GM04503 (cell line): Measurements from ENCODE around the gene RECK.

Experiments used
- DNase-seq: peaks from one replicate; pipeline ENCODE4 v3.0.0-alpha.2; 2012; ENCODE audit warnings: low read depth

Gene RECK

DNA sequence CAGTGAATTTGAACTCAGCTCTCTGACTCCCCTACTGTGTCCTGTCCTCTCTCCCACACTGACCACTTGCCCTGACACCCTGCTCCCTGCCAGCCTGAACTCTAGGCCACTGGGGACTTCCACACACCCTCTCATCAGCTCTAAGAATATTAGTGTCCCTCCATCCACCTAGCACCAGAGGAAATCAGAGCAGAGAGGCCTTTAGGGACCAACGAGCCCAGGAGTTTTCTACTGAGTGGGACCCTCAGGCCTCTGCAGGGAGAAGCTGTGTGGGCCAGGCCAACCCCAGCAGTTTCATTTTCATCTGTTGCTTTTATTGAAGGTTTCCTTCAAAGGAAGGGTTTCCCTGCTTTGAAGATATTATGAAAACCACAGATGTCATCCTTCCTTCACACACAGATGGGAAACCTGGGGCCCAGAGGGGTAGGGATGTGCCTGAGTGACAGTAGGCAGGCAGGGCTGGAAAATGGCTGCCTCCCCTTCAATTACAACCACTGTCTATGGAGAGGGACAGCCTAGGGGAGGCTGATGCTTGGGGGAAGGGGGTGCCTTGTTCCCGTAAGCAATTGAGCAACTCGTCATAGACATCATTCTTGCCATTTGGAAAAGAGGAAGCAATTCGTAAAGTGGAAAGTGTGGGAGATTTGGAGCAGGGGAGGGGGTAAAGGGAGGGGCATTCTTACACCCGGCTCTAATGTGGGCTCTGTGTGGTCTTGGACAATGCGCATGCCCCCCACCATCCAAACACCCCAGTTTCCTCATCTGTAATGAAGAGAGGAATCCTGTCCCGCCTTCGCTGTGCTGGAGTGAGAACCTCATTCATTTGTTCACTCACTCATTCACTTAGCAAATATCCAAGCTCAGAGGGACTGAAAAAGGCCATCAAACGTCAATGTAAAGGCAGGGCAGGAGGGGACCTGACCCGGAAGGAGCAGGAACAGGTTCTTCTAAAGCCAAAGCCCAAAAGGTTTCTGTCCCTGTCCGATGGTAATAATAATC lies 103.7 kb downstream of the RECK start:
- DNase-seq: no peak

DNA sequence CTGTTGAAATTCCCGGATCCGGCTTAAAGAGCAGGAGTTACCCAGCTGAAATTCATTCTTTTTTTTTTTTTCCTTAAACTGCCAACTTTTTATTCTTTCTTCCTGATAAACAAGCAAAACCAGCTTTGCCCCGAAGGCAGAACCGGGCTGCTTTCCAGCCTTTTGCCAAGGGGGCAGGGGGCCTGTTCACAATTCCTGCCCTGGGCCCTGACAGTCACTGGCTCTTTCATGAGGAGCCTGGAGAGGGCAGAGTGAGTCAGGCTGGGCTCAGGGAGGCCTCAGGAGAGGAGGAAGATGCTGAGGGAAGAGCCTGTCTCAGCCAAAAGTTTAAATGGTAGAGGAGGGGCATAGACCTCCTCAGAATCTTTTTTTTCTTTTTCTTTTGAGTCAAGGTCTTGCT lies 104.6 kb downstream of the RECK start:
- DNase-seq: no peak

DNA sequence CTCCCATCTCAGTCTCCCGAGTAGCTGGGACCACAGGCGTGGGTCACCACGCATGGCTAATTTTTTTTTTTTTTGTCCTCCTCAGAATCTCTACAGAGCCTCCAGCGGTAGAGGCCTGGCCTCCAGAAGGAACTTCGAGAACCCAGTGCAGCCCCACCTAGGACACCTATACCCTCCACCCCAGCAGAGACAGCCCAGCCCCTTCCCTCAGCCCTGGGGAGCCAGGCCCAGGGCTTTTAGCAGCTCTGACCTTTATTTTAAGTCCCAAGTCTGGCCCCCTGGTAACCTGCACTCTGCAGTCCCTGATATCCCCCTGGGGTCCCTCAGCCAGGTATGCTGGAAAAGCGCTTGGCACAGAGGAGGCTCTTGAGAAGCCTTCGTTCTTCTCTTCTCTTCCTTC lies 105.0 kb downstream of the RECK start:
- no peak for DNase-seq

DNA sequence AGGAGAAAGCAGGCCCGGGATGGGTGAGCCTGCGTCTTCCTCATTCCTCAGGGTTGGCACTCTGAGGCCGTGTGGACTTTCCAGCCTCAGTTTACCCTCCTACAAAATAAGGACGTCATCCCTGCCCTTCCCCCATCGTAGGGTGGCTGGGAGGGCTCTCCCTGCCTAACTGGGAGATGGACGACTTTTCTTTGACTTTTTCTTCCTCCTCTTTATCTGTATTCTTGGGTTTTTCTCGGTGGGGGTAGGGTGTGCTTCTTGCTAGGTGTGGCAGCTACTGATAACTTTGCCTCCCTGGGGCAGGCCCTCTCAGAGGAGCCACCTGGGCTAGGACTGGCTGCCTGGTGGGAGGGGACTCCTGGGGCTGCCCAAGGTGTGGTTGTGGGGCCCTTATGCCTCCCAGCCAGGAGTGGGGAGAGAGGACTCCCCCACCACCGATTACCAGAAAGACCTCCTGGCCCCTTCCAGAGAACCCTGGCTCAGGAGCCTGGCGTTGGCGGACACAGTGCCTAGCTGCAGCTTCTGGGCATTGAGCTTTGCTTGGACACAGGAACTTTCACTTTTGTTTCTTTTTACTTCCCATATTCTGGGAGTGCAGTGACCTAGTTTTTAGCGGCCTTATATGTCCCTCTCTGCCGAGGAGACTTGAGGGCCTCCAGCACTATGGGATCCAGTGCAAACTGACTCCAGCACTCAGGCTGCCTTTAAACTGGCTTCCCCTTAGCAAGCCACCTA lies 106.0 kb downstream of the RECK start:
- no peak for DNase-seq

DNA sequence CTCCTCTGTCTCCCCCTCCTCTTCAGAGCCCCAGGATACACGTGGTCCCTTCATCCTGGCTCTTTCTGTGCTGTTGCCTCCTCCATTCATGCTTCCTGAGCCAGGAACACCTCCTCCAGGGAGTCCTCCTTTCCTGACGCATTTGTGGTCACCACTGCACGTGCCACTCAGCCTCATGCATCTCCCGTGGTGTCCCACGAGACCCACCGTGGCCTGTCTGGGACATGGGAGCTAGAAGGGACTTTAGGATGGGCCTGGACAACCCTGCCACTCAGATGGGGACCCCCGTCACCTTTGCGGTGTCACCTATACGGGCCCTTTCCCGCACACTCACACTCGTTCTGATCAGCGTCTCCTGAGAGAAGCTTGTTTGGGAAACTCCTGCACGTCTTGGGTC lies 106.5 kb downstream of the RECK start:
- no peak for DNase-seq

DNA sequence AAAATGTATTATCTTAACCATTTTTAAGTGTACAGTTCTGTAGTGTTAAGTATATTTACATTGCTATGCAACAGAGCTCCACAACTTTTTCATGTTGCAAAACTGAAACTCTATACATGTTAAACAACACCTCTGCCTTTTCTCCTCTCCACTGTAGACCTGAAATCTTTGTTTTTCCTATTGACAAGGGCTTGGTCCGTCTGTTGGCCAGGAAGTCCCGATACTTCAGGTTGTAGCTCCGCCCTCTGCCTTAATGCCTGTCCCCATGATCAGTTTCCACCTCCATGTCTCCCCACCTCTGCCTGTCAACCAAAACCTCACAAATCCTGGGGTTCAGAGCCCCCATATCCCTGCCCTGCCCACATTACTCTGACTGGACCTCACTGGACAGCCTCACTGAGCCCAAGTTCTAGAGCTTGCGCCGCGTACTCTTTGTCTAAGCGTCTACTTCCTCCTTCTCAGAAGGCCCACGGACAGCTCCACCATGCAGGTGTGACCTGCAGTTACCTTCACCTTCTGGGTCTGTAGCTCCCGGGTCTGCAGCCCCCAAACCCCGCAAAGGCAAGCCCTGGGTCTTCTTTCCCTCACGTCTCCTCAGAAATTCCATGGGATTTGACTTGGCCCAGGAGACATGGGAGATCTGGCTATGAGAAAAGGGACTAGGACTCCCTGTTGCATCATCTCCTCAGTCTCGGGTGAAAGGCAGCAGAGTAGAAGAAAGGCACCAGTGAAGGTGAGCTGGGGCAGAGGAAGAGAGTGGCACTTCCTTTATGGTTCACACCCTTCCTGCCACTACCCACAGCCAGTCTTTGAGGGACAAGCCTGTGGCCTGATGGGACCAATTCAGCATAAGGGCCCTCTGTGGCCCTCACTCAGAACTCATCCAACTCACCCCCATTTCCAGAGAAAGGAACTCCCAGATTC lies 107.9 kb downstream of the RECK start:
- DNase-seq: no peak

DNA sequence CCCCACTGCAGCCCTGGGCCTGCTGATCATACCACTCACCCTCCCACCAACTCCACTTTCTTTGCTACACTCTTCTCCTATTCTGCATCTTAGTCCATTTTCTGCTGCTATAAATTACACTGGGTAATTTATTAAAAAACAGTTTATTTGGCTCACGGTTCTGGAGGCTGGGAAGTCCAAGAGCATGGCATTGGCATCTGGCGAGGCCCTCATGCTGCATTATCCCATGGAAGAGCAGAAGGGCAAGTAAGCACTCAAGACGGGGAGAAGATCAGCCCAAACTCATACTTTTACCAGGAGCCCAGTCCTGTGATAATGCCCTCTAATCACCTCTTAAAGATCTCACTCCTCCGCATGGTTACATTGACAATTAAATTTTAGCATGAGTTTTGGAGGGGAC lies 109.3 kb downstream of the RECK start:
- no peak for DNase-seq

DNA sequence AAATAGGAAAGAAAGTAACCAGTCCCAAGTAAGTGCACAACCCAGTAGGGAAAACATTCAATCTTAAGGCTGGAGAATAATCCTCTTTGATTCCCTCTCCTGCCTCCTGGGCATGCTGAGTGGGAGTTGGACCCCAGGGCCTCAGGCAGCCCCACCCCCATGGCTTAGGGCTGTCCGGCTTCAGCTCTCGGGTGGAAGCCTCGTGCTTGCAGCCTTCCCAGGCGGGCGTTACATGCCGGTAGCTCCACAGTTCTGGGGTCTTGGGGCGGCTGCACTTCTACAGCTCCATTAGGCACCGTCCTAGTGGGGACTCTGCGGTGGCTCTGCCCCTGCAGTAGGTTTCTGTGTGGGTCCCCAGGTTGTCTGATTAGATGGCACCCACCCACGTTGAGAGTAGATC lies 109.9 kb downstream of the RECK start:
- DNase-seq: no peak

DNA sequence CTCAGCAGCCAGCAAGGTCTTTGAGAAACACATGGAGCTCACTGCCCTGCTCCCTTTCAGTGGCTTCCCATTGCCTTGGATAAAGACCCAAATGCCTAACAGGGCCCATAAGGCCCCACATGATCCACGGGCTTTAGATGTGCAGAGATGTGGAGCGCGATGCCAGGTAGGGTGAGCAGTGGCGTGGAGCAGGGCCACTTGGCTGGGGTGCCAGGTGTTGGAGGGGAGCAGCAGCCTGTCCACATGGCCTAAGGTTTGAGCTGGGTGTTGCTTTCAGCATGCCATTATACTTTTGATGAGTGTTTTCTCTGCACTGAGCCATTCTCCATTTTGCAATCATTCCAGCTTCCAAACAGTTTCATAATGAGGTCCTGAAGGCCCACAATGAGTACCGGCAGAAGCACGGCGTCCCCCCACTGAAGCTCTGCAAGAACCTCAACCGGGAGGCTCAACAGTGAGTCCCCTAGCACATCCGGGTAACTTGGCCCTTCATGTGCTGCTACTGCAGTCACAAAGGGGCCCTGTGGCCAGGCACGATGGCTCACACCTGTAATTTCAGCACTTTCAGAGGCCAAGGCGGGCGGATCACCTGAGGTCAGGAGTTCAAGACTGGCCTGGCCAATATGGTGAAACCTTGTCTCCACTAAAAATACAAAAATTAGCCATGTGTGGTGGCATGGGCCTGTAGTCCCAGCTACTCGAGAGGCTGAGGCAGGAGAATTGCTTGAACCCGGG lies 110.9 kb downstream of the RECK start:
- DNase-seq: no peak

DNA sequence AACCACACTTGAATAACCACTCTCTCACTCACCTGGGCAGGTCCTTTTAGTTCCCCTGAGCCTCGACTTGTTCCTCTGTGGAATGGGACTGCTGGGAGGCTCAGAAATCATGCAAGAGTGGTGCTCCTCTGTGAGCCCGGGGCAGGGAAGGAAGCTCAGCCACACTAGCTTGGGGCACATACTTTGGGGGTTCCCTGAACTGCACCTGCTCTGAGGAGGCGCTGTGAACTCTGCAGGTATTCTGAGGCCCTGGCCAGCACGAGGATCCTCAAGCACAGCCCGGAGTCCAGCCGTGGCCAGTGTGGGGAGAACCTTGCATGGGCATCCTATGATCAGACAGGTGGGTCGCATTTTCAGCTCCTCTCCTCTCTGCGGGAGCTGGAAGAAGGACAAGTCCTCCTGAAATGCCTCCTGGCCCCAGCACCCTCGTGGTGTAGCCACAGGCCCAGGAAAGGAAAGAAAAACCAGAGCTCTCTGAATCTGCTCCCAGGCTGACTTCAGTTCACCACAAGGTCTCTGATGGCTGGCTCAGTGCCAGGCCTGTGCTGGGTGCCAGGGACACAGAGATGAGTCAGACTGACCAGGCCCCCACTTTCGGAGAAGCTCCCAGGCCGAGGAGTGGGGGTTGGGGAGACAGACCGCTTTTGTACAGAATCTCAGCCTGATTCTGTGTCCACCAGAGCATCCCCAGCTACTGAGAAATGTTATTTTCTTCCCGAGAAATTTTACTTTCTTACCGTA lies 111.8 kb downstream of the RECK start:
- peak; percentile 85 for DNase-seq

DNA sequence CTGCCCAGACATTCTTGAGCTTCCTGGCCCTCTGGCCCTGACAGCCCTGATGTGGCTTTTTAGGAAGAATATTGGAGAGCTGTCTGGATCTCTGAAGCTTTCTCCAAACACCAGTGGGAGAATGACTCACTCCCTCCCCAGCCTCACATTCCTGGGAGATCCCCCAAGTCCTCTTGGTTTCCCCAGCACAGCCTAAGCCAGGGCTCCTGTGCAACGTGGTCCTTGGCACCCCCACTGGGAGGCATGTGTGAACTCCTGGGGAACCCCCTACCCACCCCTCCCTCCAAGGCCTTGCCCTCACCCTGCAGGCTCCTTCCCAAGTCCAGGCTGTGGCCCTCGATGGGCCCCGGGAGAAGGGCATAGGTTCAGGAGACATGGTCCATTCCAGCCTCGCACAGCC lies 112.5 kb downstream of the RECK start:
- no peak for DNase-seq

DNA sequence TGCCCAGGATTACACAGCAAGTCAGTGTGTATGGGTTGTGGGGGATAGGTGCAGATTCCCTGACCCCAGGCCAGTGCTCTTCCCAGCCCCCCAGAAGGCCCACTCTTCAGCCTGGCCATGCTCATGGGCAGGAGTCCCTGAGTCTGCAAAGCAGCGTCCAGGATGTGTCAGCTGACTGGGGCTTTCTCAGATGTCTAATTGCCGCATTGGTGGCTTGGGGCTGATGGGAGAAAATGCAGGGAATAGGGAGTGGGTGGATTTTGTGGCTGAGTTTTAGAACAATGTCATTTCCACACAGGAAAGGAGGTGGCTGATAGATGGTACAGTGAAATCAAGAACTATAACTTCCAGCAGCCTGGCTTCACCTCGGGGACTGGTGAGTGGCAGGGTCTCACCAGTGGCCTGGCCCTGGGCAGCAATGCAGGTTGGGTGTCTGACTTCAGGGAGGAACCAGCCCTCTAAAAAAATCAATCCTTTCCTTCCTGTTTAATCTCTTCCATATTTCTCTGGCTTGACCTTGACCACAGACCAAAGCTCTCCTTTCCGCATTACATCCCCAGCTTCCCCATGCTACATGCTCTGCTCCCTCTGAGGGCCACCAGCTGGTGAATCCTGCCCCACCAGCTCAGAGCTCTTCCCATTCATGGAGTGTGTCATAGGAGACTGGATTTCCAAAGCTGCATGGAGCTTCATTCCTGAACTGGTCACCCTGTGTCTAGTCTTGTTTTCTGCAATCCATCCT lies 114.0 kb downstream of the RECK start:
- DNase-seq: no peak

DNA sequence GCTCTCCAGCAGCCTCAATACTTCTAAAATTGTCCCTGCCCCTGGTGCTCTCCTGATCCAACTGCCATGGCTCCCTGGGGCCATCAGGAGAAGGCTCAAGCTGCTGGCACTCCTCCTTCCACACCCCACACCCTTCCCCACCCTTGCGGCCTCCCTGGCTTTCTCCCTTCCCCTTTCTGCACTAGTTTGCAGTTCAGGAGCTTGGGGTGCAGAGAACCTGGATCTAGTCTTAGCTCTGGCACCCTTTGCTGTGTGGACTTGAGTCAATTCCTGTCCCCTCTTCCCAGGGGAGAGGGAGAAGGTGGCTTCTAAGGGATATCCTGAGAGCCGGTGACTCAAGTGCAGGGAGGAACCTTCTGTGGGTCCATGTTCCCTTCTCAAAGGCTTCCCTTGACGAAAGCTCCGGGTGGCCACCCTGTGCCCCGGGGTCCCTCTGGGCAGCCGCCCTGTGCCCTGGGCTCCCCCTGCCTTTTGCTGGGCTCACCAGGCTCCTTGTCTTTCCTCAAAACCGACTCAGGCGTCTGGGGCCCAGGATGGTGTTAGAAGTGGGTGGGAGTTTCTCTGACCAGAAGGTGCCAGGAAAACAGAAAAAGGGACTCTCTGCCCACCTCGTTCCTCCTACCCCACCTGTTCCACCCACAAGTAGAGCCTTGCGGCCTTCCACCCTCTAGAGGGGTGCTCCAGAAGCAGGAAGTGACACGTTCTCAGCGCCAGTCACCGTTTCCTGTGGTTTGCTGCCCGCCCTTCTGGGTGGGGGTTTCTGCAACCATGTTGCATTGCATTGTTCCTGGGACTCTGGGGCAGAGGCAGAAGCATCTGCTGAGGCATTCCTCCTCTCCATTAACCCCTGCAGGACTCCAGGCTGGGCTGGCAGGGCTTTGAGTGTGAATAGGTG lies 114.8 kb downstream of the RECK start:
- no peak for DNase-seq

DNA sequence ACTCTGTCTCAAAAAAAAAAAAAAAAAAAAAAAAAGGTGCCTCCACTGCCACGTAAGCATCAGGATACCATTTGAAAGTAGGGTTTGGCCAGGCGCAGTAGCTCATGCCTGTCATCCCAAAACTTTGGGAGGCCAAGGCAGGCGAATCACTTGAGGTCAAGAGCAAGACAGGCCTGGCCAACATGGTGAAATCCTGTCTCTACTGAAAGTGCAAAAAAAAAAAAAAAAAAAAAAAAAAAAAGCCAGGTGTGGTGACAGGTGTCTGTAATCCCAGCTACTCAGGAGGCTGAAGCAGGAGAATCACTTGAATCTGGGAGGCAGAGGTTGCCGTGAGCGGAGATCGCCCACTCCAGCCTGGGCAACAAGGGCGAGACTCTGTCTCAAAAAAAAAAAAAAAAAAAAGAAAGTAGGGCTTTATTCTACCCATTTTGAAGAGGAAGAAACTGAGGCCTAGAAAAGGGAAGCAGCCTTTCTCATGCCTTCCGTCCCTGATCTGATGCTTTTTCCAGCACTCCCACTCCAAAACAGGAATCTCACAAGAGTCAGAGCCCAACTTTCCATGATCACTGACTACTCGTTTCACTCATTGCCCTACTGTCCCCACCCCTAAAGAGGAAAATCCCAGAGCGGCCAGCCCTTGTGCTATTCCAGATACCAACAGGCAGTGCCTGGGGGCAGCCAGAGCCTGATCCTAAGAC lies 116.2 kb downstream of the RECK start:
- DNase-seq: no peak

DNA sequence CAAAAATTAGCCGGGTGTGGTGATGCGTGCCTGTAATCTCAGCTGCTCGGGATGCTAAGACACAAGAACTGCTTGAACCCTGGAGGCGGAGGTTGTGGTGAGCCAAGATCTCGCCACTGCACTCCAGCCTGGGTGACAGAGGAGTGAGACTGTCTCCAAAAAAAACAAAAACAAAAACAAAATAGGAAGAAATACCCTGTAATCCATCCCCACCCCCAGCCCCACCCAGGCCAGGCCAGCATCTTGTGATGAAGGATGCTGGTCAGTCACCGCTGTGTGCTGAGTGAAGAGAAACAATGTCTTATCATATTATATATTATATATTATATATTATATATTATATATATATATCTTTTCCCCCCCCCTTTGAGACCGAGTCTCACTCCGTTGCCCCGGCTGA lies 117.0 kb downstream of the RECK start:
- no peak for DNase-seq

DNA sequence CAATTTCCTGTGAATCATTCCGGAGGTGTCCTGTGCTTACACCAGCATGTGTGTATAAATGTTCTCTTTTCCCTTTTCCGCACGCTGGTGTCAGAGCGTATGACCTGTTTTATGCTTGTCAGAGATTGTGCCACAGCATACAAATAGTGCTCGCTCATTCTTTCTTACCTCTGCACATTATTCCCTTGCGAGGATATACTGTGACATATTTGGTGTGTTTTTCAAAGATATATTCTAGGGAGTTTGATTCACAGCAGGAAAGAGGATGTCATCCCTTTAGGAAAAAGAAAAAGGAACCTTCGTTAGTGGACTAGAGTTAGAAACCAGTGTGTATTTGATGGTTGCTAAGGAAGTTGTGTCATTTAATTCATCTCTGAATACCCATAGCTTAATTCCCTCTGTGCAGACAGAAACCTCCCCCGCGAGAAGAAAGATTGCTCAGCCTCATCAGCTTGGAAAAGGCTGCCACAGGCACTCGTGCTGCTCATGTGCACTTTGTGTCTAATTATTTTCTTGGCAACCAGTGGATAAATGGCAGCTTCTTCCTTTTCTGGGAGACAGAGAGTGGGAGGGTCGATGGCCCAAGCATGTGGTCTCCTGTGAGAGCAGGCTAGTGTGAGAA lies 117.7 kb downstream of the RECK start:
- no peak for DNase-seq

DNA sequence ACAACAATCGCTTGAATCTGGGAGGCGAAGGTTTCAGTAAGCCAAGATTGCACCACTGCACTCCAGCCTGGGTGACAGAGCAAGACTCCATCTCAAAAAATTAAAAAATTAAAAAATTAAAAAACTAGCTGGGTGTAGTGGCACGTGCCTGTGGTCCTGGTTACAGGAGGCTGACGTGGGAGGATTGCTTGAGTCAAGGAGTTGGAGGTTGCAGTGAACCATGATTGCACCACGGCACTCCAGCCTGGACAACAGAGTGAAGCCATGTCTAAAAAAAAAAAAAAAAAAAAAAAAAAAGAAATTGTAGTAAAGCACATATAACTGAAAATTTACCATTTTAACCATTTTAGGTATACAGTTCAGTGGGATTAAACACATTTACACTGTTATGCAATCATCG lies 119.4 kb downstream of the RECK start:
- no peak for DNase-seq

DNA sequence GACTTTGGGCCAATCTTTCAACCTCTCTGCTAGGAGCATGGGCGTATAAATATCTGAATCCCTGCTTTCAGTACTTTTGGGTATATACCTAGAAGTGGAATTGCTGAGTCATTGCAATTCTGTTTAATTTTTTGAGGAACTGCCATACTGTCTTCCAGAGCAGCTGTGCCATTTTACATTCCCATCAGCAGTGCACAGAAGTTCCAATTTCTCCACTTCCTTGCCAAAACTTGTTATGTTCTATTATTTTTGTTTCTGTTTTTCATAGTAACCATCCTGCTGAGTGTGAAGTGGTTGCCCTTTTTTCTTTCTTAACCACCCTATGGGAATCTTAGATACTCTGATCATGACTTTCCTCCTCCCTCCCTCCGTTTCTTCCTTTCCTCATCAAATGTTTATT lies 121.4 kb downstream of the RECK start:
- no peak for DNase-seq
